NCI-H2029 (cell line): ENCODE measurements around the gene APBB2.
"Not testable (repeated sequence)": the region's sequence is repeated elsewhere in the genome, so short reads cannot be mapped to it uniquely, and the experiment has no call there.

Source experiments
- DNase-seq: peaks from one replicate; lab custom pipeline; 2025; lab: John Stamatoyannopoulos, UW

APBB2 gene

DNA sequence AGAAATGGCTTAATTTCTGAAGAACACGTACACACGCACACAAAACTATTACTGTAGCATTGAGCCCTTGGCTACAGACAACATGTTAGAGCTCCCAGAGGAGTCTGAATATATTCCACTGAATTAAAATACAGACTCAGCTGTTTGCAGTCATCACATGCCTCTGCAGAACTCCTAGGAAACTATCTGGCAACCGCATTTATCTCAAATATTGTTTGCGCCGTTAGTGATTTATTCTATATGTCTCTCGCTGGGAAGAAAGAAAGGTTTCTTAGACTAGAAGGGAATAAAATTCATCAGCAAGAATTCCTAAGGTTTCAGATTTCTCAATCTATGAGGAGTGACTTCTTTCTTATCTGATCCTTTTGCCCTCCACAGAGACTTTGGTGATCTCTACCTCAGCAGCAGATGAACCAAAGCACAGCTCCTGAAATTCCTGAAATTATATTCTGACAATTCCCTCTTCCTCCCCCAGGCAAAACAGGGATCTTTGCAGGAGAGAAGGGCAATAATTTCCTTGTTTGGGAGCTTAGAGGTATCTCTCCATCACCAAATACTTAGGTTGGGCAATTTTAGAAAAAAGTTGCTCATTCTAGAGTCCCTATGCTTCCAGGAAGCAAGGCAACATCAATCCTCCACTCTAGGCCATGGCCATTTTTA is 199.2 kb downstream of the APBB2 start:
- DNase-seq = no peak

DNA sequence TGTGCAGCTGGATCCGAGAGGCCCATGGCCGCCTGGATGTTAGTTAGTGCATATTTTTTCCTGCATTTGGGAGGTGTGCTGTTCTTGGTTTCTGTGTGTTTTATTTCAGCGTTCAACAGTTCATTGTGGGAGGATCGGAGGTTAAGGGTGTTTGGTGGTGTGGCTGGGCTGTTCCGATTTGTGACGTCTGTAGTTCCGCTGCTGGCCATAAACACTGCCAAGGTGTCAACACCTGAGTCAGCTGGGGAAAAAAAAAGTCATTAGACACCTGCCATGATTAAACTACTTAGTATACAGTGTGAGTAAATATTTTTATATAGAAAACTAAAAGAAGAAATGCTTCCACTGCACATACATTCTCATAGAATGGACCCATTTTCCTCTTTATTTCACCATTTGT is 200.2 kb downstream of the APBB2 start:
- DNase-seq = no peak

DNA sequence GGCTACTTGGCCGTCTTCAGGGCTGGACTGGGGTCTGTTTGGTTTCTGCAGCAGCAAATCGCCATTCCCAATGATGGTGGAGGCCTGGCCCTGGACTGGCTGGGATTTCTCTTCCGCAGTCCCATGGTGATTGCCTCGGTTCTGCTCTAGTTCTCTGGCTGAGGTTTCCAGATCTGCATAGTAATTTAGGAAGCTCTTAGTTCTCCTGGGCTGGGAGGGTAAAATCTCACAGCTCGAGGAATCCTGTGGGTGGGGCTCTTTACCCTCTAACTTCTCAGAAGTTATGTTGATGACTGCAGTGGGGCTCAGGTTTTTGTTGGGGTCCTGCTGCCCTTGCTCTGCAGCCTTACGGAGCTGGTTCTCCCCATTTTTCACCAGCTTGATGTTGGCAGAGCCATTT is 200.6 kb downstream of the APBB2 start:
- DNase-seq = no peak

GRCh38 chr4:41012911-41013310 is 201.4 kb downstream of the APBB2 start:
- no peak for DNase-seq

DNA sequence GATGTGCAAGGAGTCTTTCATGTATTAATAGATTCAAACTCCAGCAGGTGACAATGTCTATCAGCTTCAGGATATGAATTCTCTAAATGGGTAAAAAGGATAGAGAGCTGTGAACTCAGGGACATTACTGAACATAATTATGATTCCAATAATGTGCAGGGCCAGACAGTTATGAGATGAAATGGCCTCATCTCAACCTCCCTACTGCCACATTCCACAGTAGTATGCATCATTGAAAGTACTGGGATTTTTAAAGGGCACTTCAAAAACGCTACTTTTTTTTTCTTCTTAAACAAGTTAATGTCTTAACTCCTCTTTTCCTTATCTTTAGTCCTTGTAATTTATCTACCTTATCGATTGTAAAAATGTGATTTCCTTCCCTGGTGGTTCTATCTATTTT is 202.0 kb downstream of the APBB2 start:
- DNase-seq = no peak

GRCh38 chr4:41009411-41009810 is 204.9 kb downstream of the APBB2 start:
- no peak for DNase-seq

- DNase-seq = no peak
These were observed 208.2 kb downstream of the APBB2 start for GRCh38 chr4:41006141-41006540.

- no peak for DNase-seq
These were observed 212.0 kb downstream of the APBB2 start for GRCh38 chr4:41002309-41002708.

- DNase-seq = no peak
These were observed 214.0 kb downstream of the APBB2 start for GRCh38 chr4:41000356-41000755.

DNA sequence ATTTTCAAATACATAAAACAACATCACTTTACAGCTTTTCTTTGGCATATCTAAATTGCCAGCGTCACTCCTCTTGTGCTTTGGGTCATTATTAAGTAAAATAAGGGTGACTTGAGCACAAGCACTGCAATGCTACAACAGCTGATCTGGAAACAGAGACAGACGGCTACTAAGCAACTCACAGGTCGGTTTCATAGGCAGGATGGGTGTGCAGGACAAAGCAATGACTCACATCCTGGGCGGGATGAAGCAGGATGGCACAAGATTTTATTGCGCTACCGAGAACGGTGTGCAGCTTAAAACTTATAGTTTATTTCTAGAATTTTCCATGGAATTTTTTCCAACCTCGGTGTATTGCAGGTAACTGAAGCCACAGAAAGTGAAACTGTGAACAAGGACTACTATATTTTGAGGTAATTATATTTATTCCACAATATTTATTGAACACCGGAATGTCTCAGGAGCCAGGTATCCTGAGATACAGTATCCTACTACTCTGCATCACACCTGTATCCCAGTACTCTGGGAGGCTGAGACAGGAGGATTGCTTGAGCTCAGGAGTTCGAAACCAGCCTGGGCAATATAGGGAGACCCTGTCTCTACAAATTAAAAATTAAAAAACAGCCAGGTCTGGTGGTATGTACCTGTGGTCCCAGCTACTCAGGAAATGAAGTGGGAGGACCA is 215.5 kb downstream of the APBB2 start:
- DNase-seq = no peak

DNA sequence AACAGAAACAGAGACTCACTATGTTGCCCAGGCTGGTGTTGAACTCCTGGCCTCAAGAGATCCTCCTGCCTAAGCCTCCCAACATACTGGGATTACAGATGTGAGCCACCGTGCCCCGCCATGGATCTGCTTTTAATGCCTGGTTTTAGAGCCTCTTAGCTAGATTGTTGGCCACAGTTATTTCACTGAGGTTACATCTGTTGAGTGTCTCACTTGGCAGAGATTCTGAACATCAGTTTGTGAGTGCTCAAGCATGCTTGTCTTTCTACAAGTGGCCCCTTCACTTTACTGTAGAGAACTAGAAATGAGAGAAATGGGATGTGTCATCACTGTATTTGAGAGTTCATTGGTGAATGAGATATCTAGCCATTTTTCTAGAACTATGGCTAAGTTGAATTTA is 218.5 kb downstream of the APBB2 start:
- DNase-seq = peak; percentile 92

DNA sequence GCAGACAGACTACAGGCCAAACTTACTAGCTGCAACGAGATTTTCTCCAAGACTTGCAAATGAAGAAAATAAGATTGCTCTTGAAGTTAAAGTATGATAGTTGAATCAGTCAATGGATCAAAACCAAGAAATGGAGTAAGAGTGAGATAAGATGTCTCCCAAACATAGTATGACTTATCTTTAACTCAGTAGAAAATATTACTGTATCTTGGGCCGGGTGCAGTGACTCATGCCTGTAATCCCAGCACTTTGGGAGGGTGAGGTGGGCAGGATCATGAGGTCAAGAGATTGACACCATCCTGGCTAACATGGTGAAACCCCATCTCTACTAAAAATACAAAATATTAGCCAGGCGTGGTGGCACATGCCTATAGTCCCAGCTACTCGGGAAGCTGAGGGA is 220.0 kb downstream of the APBB2 start:
- DNase-seq = not testable (repeated sequence)

GRCh38 chr4:40993296-40993693 is 221.0 kb downstream of the APBB2 start:
- not testable (repeated sequence) for DNase-seq

DNA sequence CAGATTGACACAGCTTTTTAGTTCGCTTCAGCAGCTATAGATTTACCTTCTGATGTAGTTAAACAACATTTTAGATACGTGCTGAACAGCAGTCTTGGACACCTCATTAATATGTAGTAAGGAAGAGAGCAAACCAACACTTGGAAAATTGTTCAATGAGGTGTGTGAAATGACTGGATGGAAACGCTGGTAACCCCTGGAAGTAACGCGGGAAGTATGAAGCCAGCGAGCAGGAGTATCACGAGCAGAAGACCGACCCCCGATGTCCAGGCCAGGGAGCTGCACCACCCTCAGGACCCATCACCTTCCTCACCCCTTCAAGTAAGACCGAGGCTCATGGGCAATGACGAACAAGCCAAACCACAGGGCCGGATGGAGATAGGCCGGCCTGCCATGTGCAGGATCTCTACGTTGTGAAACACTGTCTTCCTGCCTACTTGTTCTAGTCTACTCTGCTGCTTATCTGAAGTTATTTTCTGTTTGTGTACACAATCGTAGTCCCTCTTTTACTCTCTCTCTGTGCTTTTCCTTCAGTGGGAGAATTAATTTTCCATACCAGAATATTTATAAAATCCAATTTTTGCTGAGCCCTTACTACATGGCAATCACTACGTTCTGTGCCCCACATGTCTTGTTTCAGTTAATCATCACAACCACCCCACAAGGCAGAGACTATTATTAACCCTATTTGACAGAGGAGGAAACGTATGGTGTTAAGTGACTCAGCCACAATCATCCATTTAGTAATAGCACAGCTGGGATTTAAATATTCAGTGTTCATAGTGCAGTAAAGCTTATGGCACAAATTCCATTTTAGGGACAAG is 221.7 kb downstream of the APBB2 start:
- DNase-seq = no peak

DNA sequence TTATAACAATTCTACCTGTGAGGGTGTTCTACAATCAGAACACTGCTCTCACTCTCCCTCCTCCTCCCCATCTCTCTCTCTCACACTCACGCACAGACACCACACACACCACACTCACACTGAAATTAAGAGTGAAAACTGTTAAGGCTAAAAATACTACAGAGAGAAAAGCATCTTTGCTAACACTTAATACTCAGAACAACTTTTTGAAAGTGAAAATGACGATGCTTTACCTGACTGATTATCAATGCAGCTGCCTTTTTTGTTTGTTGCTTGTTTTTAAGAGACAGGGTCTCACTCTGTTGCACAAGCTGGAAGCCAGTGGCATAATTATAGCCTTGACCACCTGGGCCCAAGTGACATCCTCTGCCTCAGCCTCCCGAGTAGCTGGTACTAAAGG is 222.4 kb downstream of the APBB2 start:
- no peak for DNase-seq

DNA sequence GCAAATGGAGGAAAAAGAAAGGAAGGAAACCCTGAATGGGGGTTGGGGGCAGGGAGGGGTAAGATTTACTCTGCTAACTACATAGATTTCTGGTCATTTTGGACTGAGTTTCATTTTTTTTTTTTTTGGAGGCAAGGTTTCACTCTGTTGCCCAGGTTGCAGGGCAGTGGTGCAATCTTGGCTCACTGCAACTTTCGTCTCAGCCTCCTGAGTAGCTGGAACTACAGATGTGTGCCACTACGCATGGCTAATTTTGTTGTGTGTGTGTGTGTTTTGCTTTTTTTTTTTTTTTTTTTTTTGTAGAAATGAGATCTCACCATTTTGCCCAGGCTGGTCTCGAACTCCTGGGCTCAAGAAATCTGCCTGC is 223.5 kb downstream of the APBB2 start:
- DNase-seq = no peak

- no peak for DNase-seq
These were observed 224.0 kb downstream of the APBB2 start for GRCh38 chr4:40990236-40990898.

GRCh38 chr4:40987151-40987550 is 227.2 kb downstream of the APBB2 start:
- DNase-seq = no peak

- no peak for DNase-seq
These were observed 228.0 kb downstream of the APBB2 start for GRCh38 chr4:40986375-40986774.

- DNase-seq = no peak
These were observed 230.3 kb downstream of the APBB2 start for GRCh38 chr4:40984051-40984450.

- no peak for DNase-seq
These were observed 233.9 kb downstream of the APBB2 start for GRCh38 chr4:40980318-40980883.

DNA sequence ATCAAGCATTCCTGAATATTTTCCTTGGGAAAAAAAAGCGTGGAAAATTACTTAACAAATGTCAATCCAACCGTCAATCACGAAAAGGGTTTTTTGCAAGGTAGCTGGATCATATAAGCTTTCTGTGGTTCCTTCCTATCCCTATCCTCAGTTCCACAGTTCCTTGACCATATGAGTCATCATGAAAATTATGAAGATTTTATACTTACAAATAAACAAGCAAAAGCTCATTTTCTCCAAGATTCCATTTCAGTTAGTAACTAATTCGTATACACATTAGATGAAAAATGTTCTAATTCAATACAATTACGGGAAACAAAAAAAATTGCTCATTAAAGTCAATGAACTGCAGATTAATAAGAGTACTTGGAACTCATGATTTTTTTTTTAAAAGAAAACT is 235.8 kb downstream of the APBB2 start:
- no peak for DNase-seq
